ENCODE results near the gene SEMA4C.

DNA sequence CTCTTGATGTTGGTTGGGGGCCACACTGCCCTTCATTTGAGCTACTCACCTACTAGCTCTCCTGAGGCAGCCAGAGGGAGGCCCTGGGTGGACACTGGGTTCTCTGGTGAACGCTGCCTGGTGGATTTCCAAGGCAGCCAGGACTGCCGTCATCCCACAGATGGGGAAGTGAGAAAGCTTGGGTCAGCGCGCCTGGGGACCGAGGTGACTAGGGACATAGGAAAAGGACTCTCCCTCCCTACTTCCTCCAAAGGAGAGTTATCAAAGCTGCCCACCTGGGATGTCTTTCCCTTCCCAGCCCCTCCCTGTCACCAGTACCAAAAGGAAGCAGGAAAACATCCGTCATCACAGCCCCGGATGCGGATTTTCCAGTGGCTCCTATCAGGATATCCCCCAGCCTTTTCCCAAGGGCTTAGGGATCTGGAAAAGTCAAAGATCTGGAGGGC is 3.8 kb upstream of the SEMA4C start:
- TF ChIP-seq GATA3 (IDR thresholded peaks at IDR 0.05; ENCODE audit: low read depth, low read length) (no peak), GATA2 (IDR thresholded peaks at IDR 0.05; ENCODE audit: low read depth, low read length) (no peak)

Data from SH-SY5Y (cell line).